ENCODE data around the gene TICAM1. TPM values are rescaled to one million over a fixed set of nuclear protein-coding genes. Genes with fewer than 3 reads are reported as not detected.

TICAM1 gene
- total RNA-seq, 1 experiment from 2014 or later, result 2.7 TPM

- Histone ChIP-seq H3K27me3 (ENCODE audit: low read length) (no peaks in the 10 kb centered on the region), H3K27ac (ENCODE audit: low read length) (no peak overlapping the region), H4K20me1 (ENCODE audit: insufficient read depth, low read depth, low read length) (no peaks in the 10 kb centered on the region), H2AFZ (ENCODE audit: low read length) (no peak overlapping the region), H3K9ac (ENCODE audit: low read length) (no peak overlapping the region), H3K4me2 (ENCODE audit: low read depth, low read length, poor library complexity, severe bottlenecking) (no peak overlapping the region), H3K4me1 (ENCODE audit: low read length) (peaks cover 19% of the 10 kb centered on the region), H3K4me3 (ENCODE audit: low read length) (no peak overlapping the region), H3K79me2 (ENCODE audit: low read length) (no peaks in the 10 kb centered on the region), H3K36me3 (ENCODE audit: insufficient read depth, low read length) (no peaks in the 10 kb centered on the region), H3K9me2 (replicated peaks; ENCODE audit: insufficient read depth, low read length) (no peaks in the 10 kb centered on the region), H3K9me3 (ENCODE audit: low read length) (no peaks in the 10 kb centered on the region)
- no peak for DNase-seq
Measured at GRCh38 chr19:4776436-4777211, 54.9 kb downstream of the TICAM1 start.

GRCh38 chr19:4775627-4776152, 55.8 kb downstream of the TICAM1 start:
- Histone ChIP-seq H3K4me3 (ENCODE audit: low read length) (no peak overlapping the region), H2AFZ (ENCODE audit: low read length) (no peak overlapping the region), H3K9me3 (ENCODE audit: low read length) (no peaks in the 10 kb centered on the region), H3K9me2 (replicated peaks; ENCODE audit: insufficient read depth, low read length) (no peaks in the 10 kb centered on the region), H3K79me2 (ENCODE audit: low read length) (no peaks in the 10 kb centered on the region), H3K27ac (ENCODE audit: low read length) (no peak overlapping the region), H3K36me3 (ENCODE audit: insufficient read depth, low read length) (no peaks in the 10 kb centered on the region), H3K27me3 (ENCODE audit: low read length) (no peaks in the 10 kb centered on the region), H3K4me2 (ENCODE audit: low read depth, low read length, poor library complexity, severe bottlenecking) (no peak overlapping the region), H3K9ac (ENCODE audit: low read length) (no peak overlapping the region), H3K4me1 (ENCODE audit: low read length) (peaks cover 19% of the 10 kb centered on the region), H4K20me1 (ENCODE audit: insufficient read depth, low read depth, low read length) (no peaks in the 10 kb centered on the region)
- no peak for DNase-seq

GRCh38 chr19:4774136-4774535, 57.4 kb downstream of the TICAM1 start:
- 0 out of 2 replicates have a peak overlapping the region, but pooled peaks have one; percentile 13 for H3K4me3 ChIP-seq (ENCODE audit: low read length)
- H3K79me2 ChIP-seq (ENCODE audit: low read length), result no peaks in the 10 kb centered on the region
- DNase-seq, result peak; percentile 87
- H3K27me3 ChIP-seq (ENCODE audit: low read length), result no peaks in the 10 kb centered on the region
- H3K27ac ChIP-seq (ENCODE audit: low read length), result no peak overlapping the region
- H3K36me3 ChIP-seq (ENCODE audit: insufficient read depth, low read length), result no peaks in the 10 kb centered on the region
- no peak overlapping the region for H3K9ac ChIP-seq (ENCODE audit: low read length)
- H3K9me3 ChIP-seq (ENCODE audit: low read length), result no peaks in the 10 kb centered on the region
- H3K4me1 ChIP-seq (ENCODE audit: low read length), result peaks cover 19% of the 10 kb centered on the region
- H3K4me2 ChIP-seq (ENCODE audit: low read depth, low read length, poor library complexity, severe bottlenecking), result peak overlapping the region; percentile 30
- H4K20me1 ChIP-seq (ENCODE audit: insufficient read depth, low read depth, low read length), result peaks cover 6% of the 10 kb centered on the region; the same call in 1 of the 2 replicates
- H2AFZ ChIP-seq (ENCODE audit: low read length), result no peak overlapping the region
- H3K9me2 ChIP-seq (replicated peaks; ENCODE audit: insufficient read depth, low read length), result no peaks in the 10 kb centered on the region

GRCh38 chr19:4773047-4773640, 58.4 kb downstream of the TICAM1 start:
- H3K4me1 ChIP-seq (ENCODE audit: low read length), result peaks cover 19% of the 10 kb centered on the region
- no peak overlapping the region for H3K9ac ChIP-seq (ENCODE audit: low read length)
- H3K4me3 ChIP-seq (ENCODE audit: low read length), result no peak overlapping the region
- H3K9me3 ChIP-seq (ENCODE audit: low read length), result no peaks in the 10 kb centered on the region
- DNase-seq, result no peak
- no peaks in the 10 kb centered on the region for H3K27me3 ChIP-seq (ENCODE audit: low read length)
- no peak overlapping the region for H2AFZ ChIP-seq (ENCODE audit: low read length)
- no peak overlapping the region for H3K27ac ChIP-seq (ENCODE audit: low read length)
- H3K79me2 ChIP-seq (ENCODE audit: low read length), result no peaks in the 10 kb centered on the region
- H3K4me2 ChIP-seq (ENCODE audit: low read depth, low read length, poor library complexity, severe bottlenecking), result peak overlapping the region; percentile 30
- H4K20me1 ChIP-seq (ENCODE audit: insufficient read depth, low read depth, low read length), result peaks cover 9% of the 10 kb centered on the region; the same call in 1 of the 2 replicates
- no peaks in the 10 kb centered on the region for H3K36me3 ChIP-seq (ENCODE audit: insufficient read depth, low read length)
- H3K9me2 ChIP-seq (replicated peaks; ENCODE audit: insufficient read depth, low read length), result no peaks in the 10 kb centered on the region

GRCh38 chr19:4772566-4772965, 58.9 kb downstream of the TICAM1 start:
- Histone ChIP-seq H4K20me1 (ENCODE audit: insufficient read depth, low read depth, low read length) (peaks cover 9% of the 10 kb centered on the region; the same call in 1 of the 2 replicates), H3K36me3 (ENCODE audit: insufficient read depth, low read length) (no peaks in the 10 kb centered on the region), H3K27ac (ENCODE audit: low read length) (no peak overlapping the region), H3K4me1 (ENCODE audit: low read length) (peaks cover 19% of the 10 kb centered on the region), H3K9me3 (ENCODE audit: low read length) (no peaks in the 10 kb centered on the region), H3K9me2 (replicated peaks; ENCODE audit: insufficient read depth, low read length) (no peaks in the 10 kb centered on the region), H3K9ac (ENCODE audit: low read length) (no peak overlapping the region), H3K4me2 (ENCODE audit: low read depth, low read length, poor library complexity, severe bottlenecking) (no peak overlapping the region), H3K4me3 (ENCODE audit: low read length) (no peak overlapping the region), H3K79me2 (ENCODE audit: low read length) (no peaks in the 10 kb centered on the region), H3K27me3 (ENCODE audit: low read length) (no peaks in the 10 kb centered on the region), H2AFZ (ENCODE audit: low read length) (no peak overlapping the region)
- DNase-seq, result no peak

- H4K20me1 ChIP-seq (ENCODE audit: insufficient read depth, low read depth, low read length), result peaks cover 9% of the 10 kb centered on the region; the same call in 1 of the 2 replicates
- H3K4me2 ChIP-seq (ENCODE audit: low read depth, low read length, poor library complexity, severe bottlenecking), result no peak overlapping the region
- H3K27ac ChIP-seq (ENCODE audit: low read length), result no peak overlapping the region
- H3K9me2 ChIP-seq (replicated peaks; ENCODE audit: insufficient read depth, low read length), result no peaks in the 10 kb centered on the region
- no peaks in the 10 kb centered on the region for H3K27me3 ChIP-seq (ENCODE audit: low read length)
- H3K79me2 ChIP-seq (ENCODE audit: low read length), result no peaks in the 10 kb centered on the region
- H3K4me3 ChIP-seq (ENCODE audit: low read length), result no peak overlapping the region
- peaks cover 12% of the 10 kb centered on the region for H3K4me1 ChIP-seq (ENCODE audit: low read length)
- H3K9me3 ChIP-seq (ENCODE audit: low read length), result no peaks in the 10 kb centered on the region
- H3K36me3 ChIP-seq (ENCODE audit: insufficient read depth, low read length), result no peaks in the 10 kb centered on the region
- H2AFZ ChIP-seq (ENCODE audit: low read length), result no peak overlapping the region
- DNase-seq, result peak; percentile 98
- no peak overlapping the region for H3K9ac ChIP-seq (ENCODE audit: low read length)
Measured at GRCh38 chr19:4768934-4769777, 62.4 kb downstream of the TICAM1 start.
